ENCODE results near the gene ATG4A. TPM values are rescaled to one million over a fixed set of nuclear protein-coding genes. Genes with fewer than 3 reads are reported as not detected.

ATG4A gene
- total and polyA plus RNA-seq, 2 donors (not counting 3 experiments of a cell fraction or from before 2014, with no cell fraction given) = 13.2 to 28.7 TPM

DNA sequence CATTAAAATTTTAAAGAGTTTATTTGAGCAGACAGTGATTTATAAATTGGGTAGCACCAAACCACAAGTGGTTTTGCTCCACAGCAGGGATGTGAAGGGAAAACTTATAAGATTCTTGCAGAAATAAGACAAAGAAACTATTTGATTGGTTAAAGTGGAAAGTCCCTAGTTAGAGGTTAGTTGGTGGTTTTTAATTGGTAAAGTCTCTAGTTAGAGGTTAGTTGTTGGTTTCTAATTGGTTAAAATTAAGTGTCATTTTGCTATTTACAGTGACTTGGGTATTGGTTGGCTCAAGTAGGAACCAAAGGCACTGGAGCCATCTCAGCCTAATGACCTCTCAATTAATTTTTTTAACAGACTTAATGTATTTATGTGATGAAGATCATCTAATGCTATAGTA lies 23.0 kb downstream of the ATG4A start:
- intact Hi-C loops (cut with micrococcal nuclease) (no loop called here), dilution Hi-C loops (cut with MboI; ENCODE audit: extremely low pct_ligation_motif_present, low sequenced_read_pairs) (no loop called here)
- TF ChIP-seq POLR2A (IDR thresholded peaks at IDR 0.05; ENCODE audit: low read depth, low read length) (no peak), JUN (IDR thresholded peaks at IDR 0.05; ENCODE audit: borderline replicate concordance, insufficient read depth, insufficient read length, low read depth) (no peak), MYC (IDR thresholded peaks at IDR 0.05; ENCODE audit: low read depth, low read length) (no peak), EZH2 (IDR thresholded peaks at IDR 0.05; ENCODE audit: borderline replicate concordance, low read depth, low read length, severe bottlenecking) (no peak)
- TF ChIP-seq, protein P1, sequence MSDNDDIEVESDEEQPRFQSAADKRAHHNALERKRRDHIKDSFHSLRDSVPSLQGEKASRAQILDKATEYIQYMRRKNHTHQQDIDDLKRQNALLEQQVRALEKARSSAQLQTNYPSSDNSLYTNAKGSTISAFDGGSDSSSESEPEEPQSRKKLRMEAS (IDR thresholded peaks at IDR 0.05; ENCODE audit: insufficient read depth, insufficient read length) = no peak
- H3K9me1 ChIP-seq (replicated peaks; ENCODE audit: control insufficient read depth, extremely low read depth, insufficient read depth, low read length) = no peaks in the 10 kb centered on the region
- H3K4me1 ChIP-seq (ENCODE audit: control insufficient read depth, extremely low read depth, insufficient read depth, low read length) = peaks cover 10% of the 10 kb centered on the region
- peaks cover 30% of the 10 kb centered on the region for H3K79me2 ChIP-seq (ENCODE audit: control insufficient read depth, insufficient read depth, low read length)
- BruUV-seq (replicated peaks) = no TSS peak
- H2AFZ ChIP-seq (ENCODE audit: low read depth, low read length) = no peak overlapping the region
- no peaks in the 10 kb centered on the region for H3K27me3 ChIP-seq (ENCODE audit: control insufficient read depth in 2 of 2, insufficient read depth in 2 of 2, low read length in 2 of 2)
- DNase-seq (ENCODE audit: low read depth, low spot score) = no peak
- no peaks in the 10 kb centered on the region for H3K9me3 ChIP-seq (replicated peaks; ENCODE audit: control insufficient read depth, insufficient read depth, low read length)
- no peak overlapping the region for H3K27ac ChIP-seq (ENCODE audit: insufficient read depth, low read depth, low read length)
- no peak overlapping the region for H3K4me3 ChIP-seq (replicated peaks in 1 of 3; ENCODE audit: insufficient read depth in 1 of 3, low read depth in 1 of 3, low read length in 3 of 3)
- no peaks in the 10 kb centered on the region for H4K20me1 ChIP-seq (replicated peaks; ENCODE audit: control insufficient read depth, extremely low read depth, insufficient read depth, low read length)
- no peaks in the 10 kb centered on the region for H3K36me3 ChIP-seq (ENCODE audit: control insufficient read depth in 2 of 2, extremely low read depth in 1 of 2, insufficient read depth in 2 of 2, low read length in 2 of 2)
- H3K4me2 ChIP-seq (ENCODE audit: insufficient read depth, low read length) = no peak overlapping the region
- no peak for FAIRE-seq
- CTCF ChIA-PET = no interaction called here
- H3K9ac ChIP-seq (replicated peaks; ENCODE audit: extremely low read depth, insufficient read depth, low read length) = no peak overlapping the region
- POLR2A ChIA-PET = no interaction called here

DNA sequence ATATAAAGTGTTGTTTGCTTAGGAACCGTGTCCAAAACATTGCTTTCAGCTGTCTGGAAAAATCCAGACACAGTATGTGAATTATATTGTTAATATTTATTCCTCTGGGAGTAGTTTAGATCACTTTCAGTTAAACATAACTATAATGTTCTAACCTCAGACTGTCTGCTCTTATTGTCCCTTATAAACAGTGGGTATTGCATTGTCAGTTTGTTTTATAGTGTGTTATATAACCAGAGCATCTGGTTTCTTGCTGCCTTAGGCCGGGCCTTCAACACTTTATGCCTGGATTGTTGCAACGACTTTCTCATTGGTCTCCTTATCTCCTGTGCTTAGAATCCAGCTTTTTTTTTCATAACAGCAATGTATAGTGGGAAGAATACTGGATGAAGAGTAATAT lies 26.4 kb downstream of the ATG4A start:
- BruUV-seq (replicated peaks) = no TSS peak

More for the DNA sequence above, 26.4 kb downstream of the ATG4A start:
- no peaks in the 10 kb centered on the region for H3K36me3 ChIP-seq (ENCODE audit: control insufficient read depth in 2 of 2, extremely low read depth in 1 of 2, insufficient read depth in 2 of 2, low read length in 2 of 2)
- no peak overlapping the region for H3K27ac ChIP-seq (ENCODE audit: insufficient read depth, low read depth, low read length)
- CTCF ChIA-PET = no interaction called here
- POLR2A ChIA-PET = no interaction called here
- H3K27me3 ChIP-seq (ENCODE audit: control insufficient read depth in 2 of 2, insufficient read depth in 2 of 2, low read length in 2 of 2) = no peaks in the 10 kb centered on the region
- intact Hi-C loops (cut with micrococcal nuclease) (no loop called here), dilution Hi-C loops (cut with MboI; ENCODE audit: extremely low pct_ligation_motif_present, low sequenced_read_pairs) (no loop called here)
- H3K4me3 ChIP-seq (replicated peaks in 1 of 3; ENCODE audit: insufficient read depth in 1 of 3, low read depth in 1 of 3, low read length in 3 of 3) = no peak overlapping the region
- H3K79me2 ChIP-seq (ENCODE audit: control insufficient read depth, insufficient read depth, low read length) = peaks cover 22% of the 10 kb centered on the region
- H3K9ac ChIP-seq (replicated peaks; ENCODE audit: extremely low read depth, insufficient read depth, low read length) = no peak overlapping the region
- no peak overlapping the region for H3K4me2 ChIP-seq (ENCODE audit: insufficient read depth, low read length)
- no peaks in the 10 kb centered on the region for H3K9me3 ChIP-seq (replicated peaks; ENCODE audit: control insufficient read depth, insufficient read depth, low read length)
- no peak for DNase-seq (ENCODE audit: low read depth, low spot score)
- H2AFZ ChIP-seq (ENCODE audit: low read depth, low read length) = no peak overlapping the region
- no peaks in the 10 kb centered on the region for H4K20me1 ChIP-seq (replicated peaks; ENCODE audit: control insufficient read depth, extremely low read depth, insufficient read depth, low read length)
- FAIRE-seq = no peak
- H3K9me1 ChIP-seq (replicated peaks; ENCODE audit: control insufficient read depth, extremely low read depth, insufficient read depth, low read length) = no peaks in the 10 kb centered on the region
- H3K4me1 ChIP-seq (ENCODE audit: control insufficient read depth, extremely low read depth, insufficient read depth, low read length) = peaks cover 10% of the 10 kb centered on the region
- TF ChIP-seq FOS (IDR thresholded peaks at IDR 0.05; ENCODE audit: borderline replicate concordance, insufficient read depth, low read length) (no peak), EZH2 (IDR thresholded peaks at IDR 0.05; ENCODE audit: borderline replicate concordance, low read depth, low read length, severe bottlenecking) (no peak), POLR2AphosphoS5 (IDR thresholded peaks at IDR 0.05; ENCODE audit: insufficient read depth, low read depth, low read length) (no peak), GATA2 (IDR thresholded peaks at IDR 0.05; ENCODE audit: insufficient read depth, insufficient read length, low read depth, low read length) (no peak), JUN (IDR thresholded peaks at IDR 0.05; ENCODE audit: borderline replicate concordance, insufficient read depth, insufficient read length, low read depth) (no peak), POLR2A (IDR thresholded peaks at IDR 0.05; ENCODE audit: low read depth, low read length) (no peak), MYC (IDR thresholded peaks at IDR 0.05; ENCODE audit: low read depth, low read length) (no peak)
- TF ChIP-seq, protein P2, sequence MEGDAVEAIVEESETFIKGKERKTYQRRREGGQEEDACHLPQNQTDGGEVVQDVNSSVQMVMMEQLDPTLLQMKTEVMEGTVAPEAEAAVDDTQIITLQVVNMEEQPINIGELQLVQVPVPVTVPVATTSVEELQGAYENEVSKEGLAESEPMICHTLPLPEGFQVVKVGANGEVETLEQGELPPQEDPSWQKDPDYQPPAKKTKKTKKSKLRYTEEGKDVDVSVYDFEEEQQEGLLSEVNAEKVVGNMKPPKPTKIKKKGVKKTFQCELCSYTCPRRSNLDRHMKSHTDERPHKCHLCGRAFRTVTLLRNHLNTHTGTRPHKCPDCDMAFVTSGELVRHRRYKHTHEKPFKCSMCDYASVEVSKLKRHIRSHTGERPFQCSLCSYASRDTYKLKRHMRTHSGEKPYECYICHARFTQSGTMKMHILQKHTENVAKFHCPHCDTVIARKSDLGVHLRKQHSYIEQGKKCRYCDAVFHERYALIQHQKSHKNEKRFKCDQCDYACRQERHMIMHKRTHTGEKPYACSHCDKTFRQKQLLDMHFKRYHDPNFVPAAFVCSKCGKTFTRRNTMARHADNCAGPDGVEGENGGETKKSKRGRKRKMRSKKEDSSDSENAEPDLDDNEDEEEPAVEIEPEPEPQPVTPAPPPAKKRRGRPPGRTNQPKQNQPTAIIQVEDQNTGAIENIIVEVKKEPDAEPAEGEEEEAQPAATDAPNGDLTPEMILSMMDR (IDR thresholded peaks at IDR 0.05; ENCODE audit: extremely low read depth in 1 of 2, insufficient read depth in 1 of 2, low read depth in 1 of 2, low read length in 2 of 2) = no peak
- TF ChIP-seq, protein P1 (IDR thresholded peaks at IDR 0.05; ENCODE audit: insufficient read depth, insufficient read length) = no peak
